Neural cell (in vitro differentiated cells): ENCODE data around the gene ZNF474. TPM values are rescaled to one million over a fixed set of nuclear protein-coding genes. Genes with fewer than 3 reads are reported as not detected.

Source experiments
- H2AFZ ChIP-seq: fragments of 200-600, 300-800 bp; sonication (generic), shearing (Covaris generic); 2 replicates; pipeline ENCODE4 v1.6.0; 2014; ENCODE audit warnings: low read depth, mild to moderate bottlenecking, antibody characterized with exemption, low read length, moderate library complexity
- H3F3A ChIP-seq: fragments of 200-600 bp; shearing (Covaris generic); 2 replicates; pipeline ENCODE4 v1.6.1; 2016; ENCODE audit warnings: mild to moderate bottlenecking, moderate library complexity, mixed read lengths, antibody characterized with exemption, low read length; ENCODE audit not compliant: insufficient read depth, poor library complexity, severe bottlenecking
- H3K27ac ChIP-seq: fragments of 200-600, 300-800 bp; sonication (generic), shearing (Covaris generic); 2 replicates; pipeline ENCODE4 v1.5.1; 2014; ENCODE audit warnings: mild to moderate bottlenecking, low read length, moderate library complexity
- H3K27me3 ChIP-seq: fragments of 300-800, 200-600 bp; sonication (generic), shearing (Covaris generic); 2 replicates; pipeline ENCODE4 v1.6.0; 2014; ENCODE audit warnings: mild to moderate bottlenecking, low read depth, low read length, moderate library complexity; ENCODE audit not compliant: insufficient read depth
- H3K36me3 ChIP-seq: fragments of 300-800, 200-600 bp; sonication (generic), shearing (Covaris generic); 2 replicates; pipeline ENCODE4 v1.5.1; 2014; ENCODE audit warnings: mild to moderate bottlenecking, antibody characterized with exemption, low read length, moderate library complexity; ENCODE audit not compliant: insufficient read depth
- H3K4me2 ChIP-seq: fragments of 300-800, 200-600 bp; sonication (generic), shearing (Covaris generic); 2 replicates; pipeline ENCODE4 v1.6.0; 2014; ENCODE audit warnings: mild to moderate bottlenecking, low read length
- H3K4me3 ChIP-seq: fragments of 300-800, 200-600 bp; sonication (generic), shearing (Covaris generic); 2 replicates; pipeline ENCODE4 v1.5.1; 2014; ENCODE audit warnings: mild to moderate bottlenecking, low read length, moderate library complexity
- H3K79me2 ChIP-seq: fragments of 200-600 bp; shearing (Covaris generic); replicated peaks from 2 replicates; pipeline ENCODE4 v1.6.0; 2014; ENCODE audit warnings: mild to moderate bottlenecking, low read length, moderate library complexity; ENCODE audit not compliant: insufficient read depth
- H3K9ac ChIP-seq: fragments of 300-800, 200-600 bp; sonication (generic), shearing (Covaris generic); 2 replicates; pipeline ENCODE4 v1.6.1; 2016; ENCODE audit warnings: mild to moderate bottlenecking, low read length, mixed read lengths
- H3K9me2 ChIP-seq: fragments of 200-600 bp; shearing (Covaris generic); 2 replicates; pipeline ENCODE4 v1.6.1; 2016; ENCODE audit warnings: mild to moderate bottlenecking, low read length, mixed read lengths; ENCODE audit not compliant: insufficient read depth
- H3K9me3 ChIP-seq: fragments of 200-600, 300-800 bp; sonication (generic), shearing (Covaris generic); 2 replicates; pipeline ENCODE4 v1.6.1; 2016; ENCODE audit warnings: mild to moderate bottlenecking, mixed run types, low read length, moderate library complexity, mixed read lengths
- H4K20me1 ChIP-seq: fragments of 200-600 bp; shearing (Covaris generic); 2 replicates; pipeline ENCODE4 v1.6.1; 2016; ENCODE audit warnings: mild to moderate bottlenecking, mixed run types; ENCODE audit not compliant: insufficient read depth
- CTCF ChIP-seq: fragments of 450-650 bp; IDR thresholded peaks from 2 replicates; pipeline ENCODE4 v1.5.1; 2014; ENCODE audit warnings: antibody characterized with exemption, mild to moderate bottlenecking, moderate library complexity; ENCODE audit not compliant: poor library complexity, severe bottlenecking
- EP300 ChIP-seq: fragments of 450-650 bp; conservative IDR thresholded peaks from 2 replicates; pipeline ENCODE4 v1.6.1; 2014; ENCODE audit warnings: antibody characterized with exemption, mild to moderate bottlenecking, moderate library complexity; ENCODE audit not compliant: poor library complexity, severe bottlenecking
- EZH2 ChIP-seq: fragments of 200-600, 300-800 bp; shearing (Covaris generic), sonication (generic); IDR thresholded peaks from 2 replicates; pipeline ENCODE4 v1.6.1; 2014; ENCODE audit warnings: antibody characterized with exemption, low read length, borderline replicate concordance, mild to moderate bottlenecking; ENCODE audit not compliant: insufficient read depth, poor library complexity, severe bottlenecking
- MXI1 ChIP-seq: fragments of 450-650 bp; conservative IDR thresholded peaks from 2 replicates; pipeline ENCODE4 v1.6.1; 2014; ENCODE audit warnings: antibody characterized with exemption, mild to moderate bottlenecking; ENCODE audit not compliant: poor library complexity, severe bottlenecking
- POLR2AphosphoS5 ChIP-seq: IDR thresholded peaks from 2 replicates; pipeline ENCODE4 v1.6.1; 2012
- RAD21 ChIP-seq: fragments of 450-650 bp; conservative IDR thresholded peaks from 2 replicates; pipeline ENCODE4 v1.6.1; 2014; ENCODE audit warnings: antibody characterized with exemption, mild to moderate bottlenecking, moderate library complexity
- REST ChIP-seq: IDR thresholded peaks from 2 replicates; pipeline ENCODE4 v1.6.1; 2012; ENCODE audit warnings: borderline replicate concordance
- SMC3 ChIP-seq: fragments of 450-650 bp; conservative IDR thresholded peaks from 2 replicates; pipeline ENCODE4 v1.6.1; 2014; ENCODE audit warnings: antibody characterized with exemption, mild to moderate bottlenecking, moderate library complexity; ENCODE audit not compliant: poor library complexity
- TAF1 ChIP-seq: IDR thresholded peaks from 2 replicates; pipeline ENCODE4 v1.6.1; 2012; ENCODE audit warnings: low read depth
- polyA plus RNA-seq: library from polyadenylated mRNA; depleted of rRNA; stranded (reverse); fragments of >200 nt; gene quantifications from 2 replicates; pipeline ENCODE4 v1.2.3, GENCODE V29; 2014

The ZNF474 gene
- polyA plus RNA-seq, 1 donor from 2014 or later, result not detected

DNA sequence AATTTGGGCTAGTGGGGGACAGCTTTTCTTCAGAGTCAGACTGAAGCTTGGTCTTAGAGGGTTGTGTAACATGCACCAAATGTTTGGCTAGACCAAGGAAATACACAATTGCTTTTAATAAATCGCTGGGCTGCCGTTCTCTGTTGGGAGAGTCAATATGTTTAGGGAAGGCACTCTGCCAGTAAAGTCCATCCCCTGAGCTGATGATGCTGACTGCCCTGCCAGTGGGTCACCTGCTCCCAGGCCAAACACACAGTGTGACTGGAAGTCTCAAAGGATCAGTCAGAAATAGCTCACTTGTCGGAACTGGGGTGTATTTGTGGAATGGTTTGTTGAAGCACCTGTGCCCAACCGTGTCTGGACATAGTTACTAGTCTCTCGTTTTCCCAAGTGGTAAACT is 17.9 kb upstream of the ZNF474 start:
- Histone ChIP-seq H3K4me2 (no peak overlapping the region), H3K4me3 (no peak overlapping the region), H3K27ac (no peak overlapping the region), H3K27me3 (no peaks in the 10 kb centered on the region), H3F3A (no peaks in the 10 kb centered on the region), H3K79me2 (no peaks in the 10 kb centered on the region), H4K20me1 (no peaks in the 10 kb centered on the region), H3K9me3 (no peaks in the 10 kb centered on the region), H3K36me3 (no peaks in the 10 kb centered on the region), H3K9ac (no peak overlapping the region), H3K9me2 (no peaks in the 10 kb centered on the region), H2AFZ (no peak overlapping the region)
- TF ChIP-seq MXI1 (no peak), EZH2 (no peak), POLR2AphosphoS5 (no peak), CTCF (no peak), RAD21 (no peak), REST (no peak), EP300 (no peak), SMC3 (no peak), TAF1 (no peak)

DNA sequence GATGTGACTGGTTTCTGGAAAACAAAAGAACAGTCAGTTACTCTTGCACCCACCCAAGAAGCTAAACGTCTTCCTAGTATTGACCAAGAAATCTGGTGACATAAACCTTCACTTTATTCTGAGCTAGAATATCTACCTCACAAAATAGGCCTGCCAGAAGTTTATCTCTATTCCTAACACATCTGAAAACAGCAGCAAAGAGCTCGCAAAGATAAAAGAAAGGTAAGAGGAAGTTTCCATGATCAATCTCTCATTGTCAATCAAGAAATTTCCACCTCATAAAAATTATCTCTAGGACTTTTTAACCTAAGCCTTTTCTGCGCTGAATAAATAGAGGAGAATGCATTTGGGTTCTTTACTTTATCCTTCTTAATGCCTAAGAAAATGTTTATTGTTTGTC is 17.3 kb upstream of the ZNF474 start:
- H3K27me3 ChIP-seq, result no peaks in the 10 kb centered on the region
- no peaks in the 10 kb centered on the region for H4K20me1 ChIP-seq
- no peak overlapping the region for H3K4me3 ChIP-seq
- no peaks in the 10 kb centered on the region for H3K36me3 ChIP-seq
- no peak overlapping the region for H3K4me2 ChIP-seq
- no peaks in the 10 kb centered on the region for H3F3A ChIP-seq
- no peak overlapping the region for H2AFZ ChIP-seq
- H3K9ac ChIP-seq, result no peak overlapping the region
- TF ChIP-seq EP300, result no peak
- TF ChIP-seq REST, result no peak
- TF ChIP-seq EZH2, result no peak
- no peak for TF ChIP-seq POLR2AphosphoS5
- TF ChIP-seq MXI1, result no peak
- TF ChIP-seq CTCF, result no peak
- TF ChIP-seq TAF1, result no peak
- TF ChIP-seq SMC3, result no peak
- no peak for TF ChIP-seq RAD21
- H3K27ac ChIP-seq, result no peak overlapping the region
- H3K9me2 ChIP-seq, result no peaks in the 10 kb centered on the region
- no peaks in the 10 kb centered on the region for H3K79me2 ChIP-seq
- no peaks in the 10 kb centered on the region for H3K9me3 ChIP-seq
